CD14-positive monocyte (primary cell): ENCODE results near the gene PNMA8B. TPM values are rescaled to one million over a fixed set of nuclear protein-coding genes. Genes with fewer than 3 reads are reported as not detected.

Source experiments
- DNase-seq, 3 donors: peaks; one replicate each; pipeline ENCODE4 v3.0.0-alpha.2; 2011 to 2022
- H2AFZ ChIP-seq: 2 replicates; pipeline ENCODE4 v1.6.0; 2012; ENCODE audit warnings: mild to moderate bottlenecking, low read depth, low read length, inconsistent platforms; ENCODE audit not compliant: insufficient read depth, poor library complexity, severe bottlenecking
- H3K27ac ChIP-seq, 2 donors: 1 replicate in 1 of 2; 2 replicates in 1 of 2; pipeline ENCODE4 v1.5.1; 2012 to 2013; ENCODE audit warnings: low read length in 2 of 2, control low read depth in 1 of 2, inconsistent platforms in 1 of 2, low read depth in 1 of 2, mild to moderate bottlenecking in 1 of 2
- H3K27me3 ChIP-seq, 2 donors: one replicate each; pipeline versions ENCODE4 v1.6.0 to v1.6.1; 2011 to 2013; ENCODE audit warnings: low read length in 2 of 2; ENCODE audit not compliant: control insufficient read depth in 2 of 2, insufficient read depth in 2 of 2
- H3K36me3 ChIP-seq, 2 donors: replicated peaks in 1 of 2; 1 replicate in 1 of 2; 2 replicates in 1 of 2; pipeline versions ENCODE4 v1.5.1 to v1.6.1; 2012 to 2013; ENCODE audit warnings: low read length in 2 of 2, control low read depth in 1 of 2, inconsistent platforms in 1 of 2, mild to moderate bottlenecking in 1 of 2; ENCODE audit not compliant: insufficient read depth in 2 of 2, control insufficient read depth in 1 of 2
- H3K4me1 ChIP-seq, 2 donors: 1 replicate in 1 of 2; 2 replicates in 1 of 2; pipeline versions ENCODE4 v1.5.1 to v1.6.1; 2012 to 2013; ENCODE audit warnings: low read length in 2 of 2, control low read depth in 1 of 2, inconsistent platforms in 1 of 2, mild to moderate bottlenecking in 1 of 2, moderate library complexity in 1 of 2; ENCODE audit not compliant: insufficient read depth in 2 of 2, control insufficient read depth in 1 of 2
- H3K4me2 ChIP-seq: replicated peaks from 2 replicates; pipeline ENCODE3; 2012; ENCODE audit warnings: low read length, moderate library complexity, mild to moderate bottlenecking; ENCODE audit not compliant: poor library complexity, severe bottlenecking; ENCODE audit errors: extremely low read depth
- H3K4me3 ChIP-seq, 3 experiments: fragments of 200-600 bp in 1 of 3; sonication (generic) in 1 of 3; replicated peaks in 1 of 3; 1 replicate in 2 of 3; 2 replicates in 1 of 3; pipeline ENCODE4 v1.5.1; 2011 to 2013; ENCODE audit warnings: low read length in 3 of 3, mild to moderate bottlenecking in 3 of 3, control low read depth in 2 of 3, low read depth in 2 of 3, inconsistent platforms in 1 of 3, moderate library complexity in 1 of 3
- H3K79me2 ChIP-seq: 2 replicates; pipeline ENCODE4 v1.6.0; 2012; ENCODE audit warnings: mild to moderate bottlenecking, control low read depth, inconsistent platforms, low read length, moderate library complexity; ENCODE audit not compliant: insufficient read depth
- H3K9ac ChIP-seq: 2 replicates; pipeline ENCODE4 v1.6.0; 2017; ENCODE audit warnings: low read length, mild to moderate bottlenecking; ENCODE audit not compliant: insufficient read depth, poor library complexity, severe bottlenecking
- H3K9me3 ChIP-seq, 2 donors: replicated peaks in 1 of 2; 1 replicate in 1 of 2; 2 replicates in 1 of 2; pipeline versions ENCODE4 v1.5.1 to v1.6.1; 2012 to 2013; ENCODE audit warnings: low read length in 2 of 2, control low read depth in 1 of 2; ENCODE audit not compliant: control insufficient read depth in 1 of 2, insufficient read depth in 1 of 2
- H4K20me1 ChIP-seq: 2 replicates; pipeline ENCODE4 v1.6.0; 2012; ENCODE audit warnings: mild to moderate bottlenecking, low read length, control low read depth, moderate library complexity; ENCODE audit not compliant: insufficient read depth
- H3K27ac Mint-ChIP-seq, 7 donors: one replicate each; pipeline ENCODE4 v1.8.0; 2020; ENCODE audit warnings: mild to moderate bottlenecking in 7 of 7, mixed read lengths in 7 of 7, moderate library complexity in 6 of 7, inconsistent platforms in 2 of 7
- H3K27me3 Mint-ChIP-seq, 3 donors: one replicate each; pipeline ENCODE4 v1.8.0; 2021 to 2022; ENCODE audit warnings: low read depth in 3 of 3, mild to moderate bottlenecking in 3 of 3, mixed read lengths in 3 of 3, moderate library complexity in 3 of 3, inconsistent platforms in 1 of 3
- H3K36me3 Mint-ChIP-seq, 2 donors: one replicate each; pipeline ENCODE4 v1.8.0; 2020; ENCODE audit warnings: mixed read lengths in 2 of 2, inconsistent platforms in 1 of 2, mild to moderate bottlenecking in 1 of 2
- H3K4me1 Mint-ChIP-seq: one replicate; pipeline ENCODE4 v1.8.0; 2020; ENCODE audit warnings: mild to moderate bottlenecking, mixed read lengths
- H3K4me3 Mint-ChIP-seq, 2 donors: one replicate each; pipeline ENCODE4 v1.8.0; 2020; ENCODE audit warnings: mild to moderate bottlenecking in 2 of 2, mixed read lengths in 2 of 2, moderate library complexity in 1 of 2
- H3K9me3 Mint-ChIP-seq, 7 donors: one replicate each; pipeline ENCODE4 v1.8.0; 2020 to 2022; ENCODE audit warnings: mixed read lengths in 7 of 7, mild to moderate bottlenecking in 6 of 7, moderate library complexity in 6 of 7, inconsistent platforms in 2 of 7
- CTCF ChIP-seq: fragments of 200-600 bp; IDR thresholded peaks from one replicate; pipeline ENCODE4 v1.8.0; 2022; ENCODE audit warnings: antibody characterized with exemption, mild to moderate bottlenecking
- WGBS: methylation state at CpG from one replicate; pipeline ENCODE4 v1.1.5; 2013; ENCODE audit warnings: missing lambda C conversion rate; ENCODE audit not compliant: insufficient coverage; 5-methylcytosine and 5-hydroxymethylcytosine counted together
- intact Hi-C, 2 donors: fragments of 100-400 bp; cut with micrococcal nuclease; formaldehyde crosslinking; loops; one replicate each; pipeline versions ENCODE4 v1.15.0 to v1.15.1; 2023
- polyA plus RNA-seq, 3 donors: library from polyadenylated mRNA; depleted of rRNA in 1 of 3; unstranded in 2 of 3; stranded (reverse) in 1 of 3; fragments of 300-500 nt in 2 of 3; fragments of >200 nt in 1 of 3; fragmentation: Illumina TruSeq in 2 of 3; gene quantifications; 1 replicate in 2 of 3; 2 replicates in 1 of 3; pipeline ENCODE4 v1.2.3, GENCODE V29; 2012 to 2021

Gene PNMA8B
- polyA plus RNA-seq, 3 donors = 0.07 to 0.16 TPM; not detected in 1

GRCh38 chr19:46517471-46517870 lies 21.8 kb upstream of the PNMA8B start:
- H3K9ac ChIP-seq = no peak overlapping the region

DNA sequence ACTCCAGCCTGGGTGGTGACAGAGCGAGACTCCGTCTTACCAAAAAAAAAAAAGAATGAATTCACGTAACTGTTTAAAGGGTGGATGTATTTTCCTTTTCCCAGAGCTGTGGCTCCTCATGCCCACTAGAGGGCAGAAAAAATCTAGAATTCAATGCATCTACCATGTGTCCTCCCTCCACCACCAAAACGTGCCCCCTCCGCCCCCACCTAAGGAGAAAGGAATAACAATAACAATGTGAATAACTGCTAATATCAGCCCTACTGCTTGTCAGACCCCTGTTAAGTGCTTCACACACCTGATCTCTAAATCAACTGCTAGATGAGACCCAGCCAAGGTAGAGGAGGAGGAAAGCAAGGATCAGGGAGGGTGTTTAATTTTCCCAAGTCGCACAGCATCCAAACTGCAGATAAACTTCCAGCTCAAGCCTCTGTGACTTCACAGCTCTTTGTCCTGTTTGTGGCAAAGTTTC lies 20.2 kb upstream of the PNMA8B start:
- Histone ChIP-seq H3K4me3 (no peak overlapping the region), H3K4me2 (no peak overlapping the region), H4K20me1 (no peaks in the 10 kb centered on the region), H3K79me2 (no peaks in the 10 kb centered on the region), H3K4me1 (peaks cover 16 to 17% of the 10 kb centered on the region in 2 donors), H3K36me3 (no peaks in the 10 kb centered on the region), H3K27ac (no peak overlapping the region), H2AFZ (no peak overlapping the region), H3K27me3 (peaks cover 0 to 11% of the 10 kb centered on the region in 2 donors), H3K9me3 (peaks cover 6 to 11% of the 10 kb centered on the region in 2 donors), H3K9ac (no peak overlapping the region)
- Mint-ChIP-seq H3K4me1 (peaks cover 12% of the 10 kb centered on the region), H3K27me3 (peaks cover 6 to 18% (median 7%) of the 10 kb centered on the region in 3 donors), H3K27ac (peak overlapping the region in 1 of 7 donors; percentile 13), H3K4me3 (no peak overlapping the region), H3K9me3 (peaks cover 2 to 13% (median 9%) of the 10 kb centered on the region in 7 donors), H3K36me3 (peaks cover 0 to 2% of the 10 kb centered on the region in 2 donors)
- peak; percentile 81 for TF ChIP-seq CTCF
- no CpG with 5 or more reads among the region's 6 CpGs for WGBS
- intact Hi-C loops = loop anchor here in 1 of 2 donors (1.0 kb wide), 1 partner anchor 26 kb away; no protein-coding TSS in a partner anchor
- DNase-seq = peak in 2 of 3 donors; percentile 44 to 51

More at GRCh38 chr19:46517471-46517870, 21.8 kb upstream of the PNMA8B start:
- intact Hi-C loops = no loop called here
- Mint-ChIP-seq H3K36me3 (peaks cover 0 to 2% of the 10 kb centered on the region in 2 donors), H3K27ac (no peak overlapping the region), H3K27me3 (peaks cover 2 to 13% (median 8%) of the 10 kb centered on the region in 3 donors), H3K4me1 (peaks cover 12% of the 10 kb centered on the region), H3K9me3 (no peaks in the 10 kb centered on the region), H3K4me3 (no peak overlapping the region)
- no peaks in the 10 kb centered on the region for H3K9me3 ChIP-seq
- H2AFZ ChIP-seq = no peak overlapping the region
- H3K4me3 ChIP-seq = no peak overlapping the region
- no peak for DNase-seq
- 93% methylated on average over 4 of the region's 6 CpGs for WGBS
- peaks cover 12 to 15% of the 10 kb centered on the region in 2 donors for H3K4me1 ChIP-seq
- no peaks in the 10 kb centered on the region for H4K20me1 ChIP-seq
- no peaks in the 10 kb centered on the region for H3K79me2 ChIP-seq
- no peak overlapping the region for H3K27ac ChIP-seq
- H3K4me2 ChIP-seq = no peak overlapping the region
- H3K36me3 ChIP-seq = no peaks in the 10 kb centered on the region
- no peak for TF ChIP-seq CTCF
- peaks cover 0 to 11% of the 10 kb centered on the region in 2 donors for H3K27me3 ChIP-seq
